NCI-H345 treated with DMSO at 0.1 percent for 48 hours (cell line): Measurements from ENCODE around the gene MSI2.
"Not testable (repeated sequence)": the region's sequence is repeated elsewhere in the genome, so short reads cannot be mapped to it uniquely, and the experiment has no call there.

ENCODE experiments used
- DNase-seq: peaks from one replicate; lab custom pipeline; 2025; ENCODE audit not compliant: unreplicated experiment; lab: John Stamatoyannopoulos, UW

The MSI2 gene

GRCh38 chr17:57604771-57605674, 348.7 kb downstream of the MSI2 start:
- peak; percentile 62 for DNase-seq

- peak; percentile 90 for DNase-seq
These were observed 349.4 kb downstream of the MSI2 start for GRCh38 chr17:57605675-57606105.

- no peak for DNase-seq
These were observed 350.0 kb downstream of the MSI2 start for GRCh38 chr17:57606111-57606875.

GRCh38 chr17:57607553-57608120, 351.3 kb downstream of the MSI2 start:
- no peak for DNase-seq

GRCh38 chr17:57608369-57609124, 352.2 kb downstream of the MSI2 start:
- no peak for DNase-seq

GRCh38 chr17:57609125-57609877, 353.0 kb downstream of the MSI2 start:
- DNase-seq = no peak

- no peak for DNase-seq
These were observed 353.6 kb downstream of the MSI2 start for GRCh38 chr17:57609878-57610270.

GRCh38 chr17:57612202-57613071, 356.1 kb downstream of the MSI2 start:
- DNase-seq = no peak

- DNase-seq = no peak
These were observed 358.4 kb downstream of the MSI2 start for GRCh38 chr17:57614742-57615141.

- no peak for DNase-seq
These were observed 359.8 kb downstream of the MSI2 start for GRCh38 chr17:57615836-57616757.

- DNase-seq = no peak
These were observed 360.9 kb downstream of the MSI2 start for GRCh38 chr17:57617218-57617617.

- no peak for DNase-seq
These were observed 363.0 kb downstream of the MSI2 start for GRCh38 chr17:57619061-57619937.

- no peak for DNase-seq
These were observed 364.3 kb downstream of the MSI2 start for GRCh38 chr17:57620576-57620975.

- DNase-seq = not testable (repeated sequence)
These were observed 365.5 kb downstream of the MSI2 start for GRCh38 chr17:57621791-57622190.

- DNase-seq = no peak
These were observed 366.0 kb downstream of the MSI2 start for GRCh38 chr17:57622306-57622682.

- no peak for DNase-seq
These were observed 366.5 kb downstream of the MSI2 start for GRCh38 chr17:57622683-57623433.

- DNase-seq = no peak
These were observed 367.3 kb downstream of the MSI2 start for GRCh38 chr17:57623620-57624019.
